Measurements from ENCODE around the gene RALGPS1.
"Not testable (repeated sequence)": the region's sequence is repeated elsewhere in the genome, so short reads cannot be mapped to it uniquely, and the experiment has no call there.

RALGPS1 gene

GRCh38 chr9:127015921-127016512, 101.4 kb downstream of the RALGPS1 start:
- no peak for DNase-seq (ENCODE audit: extremely low read depth, low read depth)
- H3K4me3 ChIP-seq (replicated peaks; ENCODE audit: low read depth, low read length): no peak overlapping the region
- TF ChIP-seq CTCF (IDR thresholded peaks at IDR 0.05; ENCODE audit: low read depth, low read length, missing control alignments): no peak

- DNase-seq (ENCODE audit: extremely low read depth, low read depth): not testable (repeated sequence)
These were observed 103.4 kb downstream of the RALGPS1 start for GRCh38 chr9:127017979-127018378.

GRCh38 chr9:127018935-127019334, 104.4 kb downstream of the RALGPS1 start:
- H3K4me3 ChIP-seq (replicated peaks; ENCODE audit: low read depth, low read length): no peak overlapping the region
- no peak for TF ChIP-seq CTCF (IDR thresholded peaks at IDR 0.05; ENCODE audit: low read depth, low read length, missing control alignments)
- no peak for DNase-seq (ENCODE audit: extremely low read depth, low read depth)

More at GRCh38 chr9:127017979-127018378, 103.4 kb downstream of the RALGPS1 start:
- H3K4me3 ChIP-seq (replicated peaks; ENCODE audit: low read depth, low read length): not testable (repeated sequence)

GRCh38 chr9:127020036-127020801, 105.6 kb downstream of the RALGPS1 start:
- H3K4me3 ChIP-seq (replicated peaks; ENCODE audit: low read depth, low read length): no peak overlapping the region
- DNase-seq (ENCODE audit: extremely low read depth, low read depth): no peak
- TF ChIP-seq CTCF (IDR thresholded peaks at IDR 0.05; ENCODE audit: low read depth, low read length, missing control alignments): no peak

- no peak for TF ChIP-seq CTCF (IDR thresholded peaks at IDR 0.05; ENCODE audit: low read depth, low read length, missing control alignments)
- H3K4me3 ChIP-seq (replicated peaks; ENCODE audit: low read depth, low read length): no peak overlapping the region
- DNase-seq (ENCODE audit: extremely low read depth, low read depth): no peak
These were observed 106.2 kb downstream of the RALGPS1 start for GRCh38 chr9:127020802-127021078.

GRCh38 chr9:127021664-127022363, 107.2 kb downstream of the RALGPS1 start:
- peak; percentile 96 for DNase-seq (ENCODE audit: extremely low read depth, low read depth)
- no peak for TF ChIP-seq CTCF (IDR thresholded peaks at IDR 0.05; ENCODE audit: low read depth, low read length, missing control alignments)
- no peak overlapping the region for H3K4me3 ChIP-seq (replicated peaks; ENCODE audit: low read depth, low read length)

- no peak for DNase-seq (ENCODE audit: extremely low read depth, low read depth)
- TF ChIP-seq CTCF (IDR thresholded peaks at IDR 0.05; ENCODE audit: low read depth, low read length, missing control alignments): no peak
- no peak overlapping the region for H3K4me3 ChIP-seq (replicated peaks; ENCODE audit: low read depth, low read length)
These were observed 108.5 kb downstream of the RALGPS1 start for GRCh38 chr9:127022913-127023660.
